Spinal cord (tissue), 10 donors: ENCODE results near the gene NDUFC2. TPM values are rescaled to one million over a fixed set of nuclear protein-coding genes. Genes with fewer than 3 reads are reported as not detected.

Experiments used
- DNase-seq, 6 donors: peaks; one replicate each; pipeline versions ENCODE4 v3.0.0 to v3.0.0-alpha.2; 2013 to 2015; ENCODE audit warnings: low spot score in 6 of 6, low read depth in 4 of 6
- H3K27ac ChIP-seq: one replicate; pipeline ENCODE4 v1.5.1; 2013; ENCODE audit warnings: low read depth, low read length, control low read depth
- H3K27me3 ChIP-seq: one replicate; pipeline ENCODE4 v1.6.1; 2013; ENCODE audit warnings: low read length; ENCODE audit not compliant: control insufficient read depth, insufficient read depth
- H3K36me3 ChIP-seq: one replicate; pipeline ENCODE4 v1.6.1; 2013; ENCODE audit warnings: low read length; ENCODE audit not compliant: control insufficient read depth, insufficient read depth
- H3K4me1 ChIP-seq: one replicate; pipeline ENCODE4 v1.6.1; 2013; ENCODE audit warnings: low read length; ENCODE audit not compliant: control insufficient read depth, insufficient read depth
- H3K4me3 ChIP-seq: one replicate; pipeline ENCODE4 v1.5.1; 2013; ENCODE audit warnings: low read depth, low read length, control low read depth
- H3K9me3 ChIP-seq: one replicate; pipeline ENCODE4 v1.6.1; 2013; ENCODE audit warnings: low read length; ENCODE audit not compliant: control insufficient read depth, insufficient read depth
- WGBS: methylation state at CpG from one replicate; pipeline ENCODE4 v1.1.5; 2013; ENCODE audit warnings: missing lambda C conversion rate; ENCODE audit not compliant: insufficient coverage; 5-methylcytosine and 5-hydroxymethylcytosine counted together
- polyA plus RNA-seq, 2 donors: library from polyadenylated mRNA; unstranded; fragments of 120-200 nt; gene quantifications; one replicate each; pipeline ENCODE4 v1.2.1, GENCODE V29; 2013; ENCODE audit not compliant: insufficient read length in 2 of 2
- total RNA-seq, 2 donors: library from RNA; depleted of rRNA in 1 of 2; stranded (reverse); fragments of 120-200 nt in 1 of 2; fragments of >200 nt in 1 of 2; gene quantifications; one replicate each; pipeline versions ENCODE4 v1.2.3 to v1.2.4, GENCODE V29; 2013 to 2014
- donor health status: healthy.

Gene NDUFC2
- total and polyA plus RNA-seq, 4 donors = 82.2 to 275 (median 260) TPM

GRCh38 chr11:78069465-78069864 lies 10.2 kb downstream of the NDUFC2 start:
- Histone ChIP-seq H3K4me3 (no peak overlapping the region), H3K4me1 (no peaks in the 10 kb centered on the region), H3K27me3 (no peaks in the 10 kb centered on the region), H3K36me3 (peaks cover 17% of the 10 kb centered on the region), H3K9me3 (no peaks in the 10 kb centered on the region), H3K27ac (no peak overlapping the region)
- WGBS = no CpG with 5 or more reads among the region's 2 CpGs
- DNase-seq = peak in 2 of 6 donors; percentile 61 to 72

GRCh38 chr11:78067704-78068103 lies 12.0 kb downstream of the NDUFC2 start:
- peaks cover 24% of the 10 kb centered on the region for H3K36me3 ChIP-seq
- no peak for DNase-seq

DNA sequence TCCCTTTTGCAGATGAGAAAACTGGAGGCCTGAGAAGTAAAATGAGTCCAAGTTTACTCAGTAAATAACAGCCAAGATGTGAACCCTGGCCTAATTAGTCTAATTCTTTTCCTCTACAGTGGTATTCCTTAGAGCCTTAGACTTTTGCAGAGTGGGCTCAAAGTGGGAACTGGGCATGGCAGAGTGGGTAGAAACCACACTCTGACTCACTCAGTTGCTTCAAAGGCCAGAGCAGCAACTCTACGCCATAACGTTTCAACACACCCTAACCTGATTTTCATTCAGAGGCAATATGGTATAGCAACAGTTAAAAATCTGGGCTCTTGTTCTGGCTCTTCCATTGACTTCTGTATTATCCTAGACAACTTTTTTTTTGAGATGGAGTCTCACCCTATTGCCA lies 13.2 kb downstream of the NDUFC2 start:
- H3K36me3 ChIP-seq = peaks cover 18% of the 10 kb centered on the region
- no peaks in the 10 kb centered on the region for H3K9me3 ChIP-seq
- WGBS = 40% methylated on average over 1 of the region's 2 CpGs
- H3K27me3 ChIP-seq = no peaks in the 10 kb centered on the region
- no peak overlapping the region for H3K4me3 ChIP-seq
- H3K27ac ChIP-seq = no peak overlapping the region
- no peak for DNase-seq
- peaks cover 5% of the 10 kb centered on the region for H3K4me1 ChIP-seq

More at GRCh38 chr11:78067704-78068103, 12.0 kb downstream of the NDUFC2 start:
- no peak overlapping the region for H3K27ac ChIP-seq
- 100% methylated on average over 2 of the region's 4 CpGs for WGBS
- no peaks in the 10 kb centered on the region for H3K9me3 ChIP-seq
- peaks cover 5% of the 10 kb centered on the region for H3K4me1 ChIP-seq
- no peak overlapping the region for H3K4me3 ChIP-seq
- no peaks in the 10 kb centered on the region for H3K27me3 ChIP-seq

DNA sequence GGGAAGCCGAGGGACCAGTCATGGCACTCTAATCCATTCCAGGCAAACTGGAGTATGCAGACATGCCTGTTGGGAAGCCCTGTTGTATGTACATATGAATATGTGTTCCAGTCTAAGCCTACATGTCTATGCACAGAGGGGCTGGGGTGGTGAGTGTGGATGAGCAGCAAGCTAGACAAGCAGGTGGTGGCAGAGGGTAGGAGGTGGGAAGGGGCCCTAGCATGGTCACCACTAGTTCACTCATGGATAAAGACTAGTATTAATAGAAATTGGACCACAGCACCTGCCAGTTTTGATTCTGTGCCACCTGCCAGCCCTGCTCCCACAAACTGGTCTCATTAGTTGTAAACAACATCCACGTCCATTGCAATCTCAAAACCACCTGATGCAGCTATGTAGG lies 14.5 kb downstream of the NDUFC2 start:
- H3K4me1 ChIP-seq = peaks cover 5% of the 10 kb centered on the region
- no peak for DNase-seq
- no peak overlapping the region for H3K4me3 ChIP-seq
- no peaks in the 10 kb centered on the region for H3K9me3 ChIP-seq
- peaks cover 15% of the 10 kb centered on the region for H3K36me3 ChIP-seq
- no peak overlapping the region for H3K27ac ChIP-seq
- 83% methylated on average over 1 of the region's 2 CpGs for WGBS
- H3K27me3 ChIP-seq = no peaks in the 10 kb centered on the region

GRCh38 chr11:78063440-78064181 lies 16.1 kb downstream of the NDUFC2 start, which contains the start of gene THRSP:
Gene THRSP (plus strand): TSS chr11:78063861. CDS start chr11:78063882, 21 bp downstream.
- H3K4me1 ChIP-seq = peaks cover 5% of the 10 kb centered on the region
- no peak within 1 kb of the TSS for H3K4me3 ChIP-seq
- 86% methylated on average over 8 of the region's 14 CpGs for WGBS
- peaks cover 10% of the 10 kb centered on the region for H3K36me3 ChIP-seq
- no peak within 1 kb of the TSS for H3K27ac ChIP-seq
- no peaks in the 10 kb centered on the region for H3K27me3 ChIP-seq
- DNase-seq = peak in 1 of 6 donors; percentile 50
- H3K9me3 ChIP-seq = no peaks in the 10 kb centered on the region

- H3K4me3 ChIP-seq = no peak overlapping the region
- H3K27me3 ChIP-seq = no peaks in the 10 kb centered on the region
- H3K4me1 ChIP-seq = peaks cover 5% of the 10 kb centered on the region
- no peaks in the 10 kb centered on the region for H3K9me3 ChIP-seq
- WGBS = no CpG with 5 or more reads among the region's 2 CpGs
- H3K36me3 ChIP-seq = peaks cover 8% of the 10 kb centered on the region
- no peak for DNase-seq
- no peak overlapping the region for H3K27ac ChIP-seq
These were observed 17.0 kb downstream of the NDUFC2 start for GRCh38 chr11:78062671-78063070.

DNA sequence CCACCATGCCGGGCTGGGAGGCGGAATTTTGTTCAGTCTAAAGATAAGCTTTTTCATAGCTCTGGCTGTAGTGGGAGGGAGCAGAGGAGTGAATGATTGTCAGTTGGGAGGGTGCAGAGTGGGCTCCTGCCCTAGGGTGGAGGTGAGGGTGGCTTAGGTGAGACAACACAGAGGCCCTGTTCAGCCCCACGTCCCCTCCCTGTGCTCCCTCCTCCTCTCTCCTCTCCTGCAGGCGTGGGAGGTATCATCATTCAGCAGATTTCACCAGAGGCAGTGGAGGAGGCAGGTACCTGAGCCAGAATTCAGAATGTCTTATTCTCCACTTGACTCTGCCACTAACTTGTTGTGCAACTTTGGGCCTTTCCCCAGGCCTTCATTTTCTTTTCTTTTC lies 17.7 kb downstream of the NDUFC2 start:
- Histone ChIP-seq H3K4me3 (no peak overlapping the region), H3K4me1 (peaks cover 5% of the 10 kb centered on the region), H3K27me3 (no peaks in the 10 kb centered on the region), H3K27ac (no peak overlapping the region), H3K36me3 (peaks cover 6% of the 10 kb centered on the region), H3K9me3 (no peaks in the 10 kb centered on the region)
- DNase-seq = no peak
- 96% methylated on average over 4 of the region's 4 CpGs for WGBS

DNA sequence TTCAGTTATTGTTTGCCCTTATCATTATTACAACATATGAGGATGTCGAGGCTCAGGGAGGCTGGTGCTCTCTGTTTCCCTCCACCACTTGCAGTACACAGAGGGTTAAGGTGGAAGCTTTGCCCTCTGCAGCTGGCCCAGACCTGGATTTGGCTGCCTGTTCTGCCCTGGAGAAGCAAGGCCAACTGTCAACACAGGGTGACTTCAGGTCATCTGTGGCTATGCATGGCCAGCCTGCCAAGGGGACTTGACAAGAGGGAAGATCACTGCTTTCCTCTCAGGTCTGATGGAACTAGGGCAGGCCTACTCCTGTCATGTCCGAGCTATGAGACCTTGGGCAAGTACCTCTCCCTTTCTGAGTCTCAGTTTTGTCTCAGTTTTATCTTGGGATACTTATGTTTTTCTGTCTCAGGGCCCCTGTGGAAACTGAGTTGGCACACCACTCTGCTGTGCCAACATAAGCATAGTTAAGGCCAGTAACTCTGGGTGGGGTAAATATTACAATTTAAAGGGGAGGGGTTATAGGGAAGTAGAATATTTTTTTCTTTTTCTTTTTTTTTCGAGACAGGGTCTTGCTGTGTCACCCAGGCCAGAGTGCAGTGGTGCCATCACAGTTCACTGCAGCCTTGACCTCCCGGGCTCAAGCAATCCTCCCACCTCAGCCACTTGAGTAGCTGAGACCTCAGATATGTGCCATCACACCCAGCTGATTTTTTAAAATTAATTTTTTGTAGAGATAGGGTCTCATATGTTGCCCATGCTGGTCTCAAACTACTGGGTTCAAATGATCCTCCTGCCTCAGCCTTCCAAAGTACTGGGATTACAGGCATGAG lies 18.4 kb downstream of the NDUFC2 start:
- DNase-seq = no peak
- peaks cover 6% of the 10 kb centered on the region for H3K36me3 ChIP-seq
- H3K9me3 ChIP-seq = no peaks in the 10 kb centered on the region
- no peaks in the 10 kb centered on the region for H3K27me3 ChIP-seq
- H3K27ac ChIP-seq = no peak overlapping the region
- no peak overlapping the region for H3K4me3 ChIP-seq
- 83% methylated on average over 1 of the region's 4 CpGs for WGBS
- H3K4me1 ChIP-seq = peaks cover 5% of the 10 kb centered on the region

GRCh38 chr11:78060533-78060932 lies 19.1 kb downstream of the NDUFC2 start:
- Histone ChIP-seq H3K9me3 (no peaks in the 10 kb centered on the region), H3K4me3 (no peak overlapping the region), H3K36me3 (peaks cover 6% of the 10 kb centered on the region), H3K4me1 (peaks cover 5% of the 10 kb centered on the region), H3K27me3 (no peaks in the 10 kb centered on the region), H3K27ac (no peak overlapping the region)
- 100% methylated on average over 2 of the region's 8 CpGs for WGBS
- no peak for DNase-seq
